ENCODE measurements around the gene MDM1.

- TF ChIP-seq CTCF (IDR thresholded peaks at IDR 0.05) (no peak), POLR2A (IDR thresholded peaks at IDR 0.05) (no peak)
These were observed 35.0 kb upstream of the MDM1 start for GRCh38 chr12:68367116-68367515.

Measured in uterus (tissue), 2 donors.